Loucy (cell line): ENCODE results near the gene AGBL5.

ENCODE experiments used
- CTCF ChIP-seq: fragments of 200-600 bp; sonication (generic); conservative IDR thresholded peaks from 2 replicates; pipeline ENCODE4 v1.5.1; 2014; ENCODE audit warnings: mild to moderate bottlenecking, antibody characterized with exemption, low read length
- EZH2phosphoT487 ChIP-seq: fragments of 200-600 bp; IDR thresholded peaks from 2 replicates; pipeline ENCODE4 v1.6.1; 2018; ENCODE audit warnings: antibody characterized with exemption, mild to moderate bottlenecking, moderate library complexity, borderline replicate concordance

- TF ChIP-seq CTCF: no peak
- no peak for TF ChIP-seq EZH2phosphoT487
Measured at GRCh38 chr2:27091746-27092695, 40.6 kb downstream of the AGBL5 start.
